HG03095 (cell line): Measurements from ENCODE around the gene PRAMEF5.
"Not testable (repeated sequence)": the region's sequence is repeated elsewhere in the genome, so short reads cannot be mapped to it uniquely, and the experiment has no call there.

Source experiments
- ATAC-seq: cut with Tn5 transposase; IDR thresholded peaks from one replicate; pipeline ENCODE4 v1.9.1; 2021; ENCODE audit warnings: moderate library complexity; ENCODE audit not compliant: unreplicated experiment

Gene PRAMEF5

GRCh38 chr1:13265124-13265523 lies 11.1 kb downstream of the PRAMEF5 start:
- not testable (repeated sequence) for ATAC-seq

- not testable (repeated sequence) for ATAC-seq
These were observed 23.0 kb downstream of the PRAMEF5 start for GRCh38 chr1:13277016-13277415.

- not testable (repeated sequence) for ATAC-seq
These were observed 25.6 kb downstream of the PRAMEF5 start for GRCh38 chr1:13279617-13280016.

GRCh38 chr1:13285037-13285436 lies 31.0 kb downstream of the PRAMEF5 start, which contains the start of gene PRAMEF8:
Gene PRAMEF8, minus strand, starts transcription at chr1:13285137. Its CDS starts 1,046 bp downstream, at chr1:13284091.
- ATAC-seq = not testable (repeated sequence)

GRCh38 chr1:13289030-13289429 lies 35.0 kb downstream of the PRAMEF5 start:
- ATAC-seq = not testable (repeated sequence)

- ATAC-seq = not testable (repeated sequence)
These were observed 43.4 kb downstream of the PRAMEF5 start for GRCh38 chr1:13297216-13297931.

- not testable (repeated sequence) for ATAC-seq
These were observed 44.7 kb downstream of the PRAMEF5 start for GRCh38 chr1:13298699-13299098.

- ATAC-seq = not testable (repeated sequence)
These were observed 48.2 kb downstream of the PRAMEF5 start for GRCh38 chr1:13302197-13302596.

- ATAC-seq = not testable (repeated sequence)
These were observed 49.2 kb downstream of the PRAMEF5 start, which contains the start of gene PRAMEF33 for GRCh38 chr1:13303239-13303638. Gene PRAMEF33, plus strand, starts transcription at chr1:13303539. Its CDS starts 2,416 bp downstream, at chr1:13305955.
